Spinal cord (tissue), 10 donors: ENCODE data around the gene YBEY. TPM values are rescaled to one million over a fixed set of nuclear protein-coding genes. Genes with fewer than 3 reads are reported as not detected.
A peak's percentile ranks its signal among the peaks of the same experiment; 100 is the strongest.

Experiments used
- DNase-seq, 6 donors: peaks; one replicate each; pipeline versions ENCODE4 v3.0.0 to v3.0.0-alpha.2; 2013 to 2015; ENCODE audit warnings: low spot score in 6 of 6, low read depth in 4 of 6
- H3K27ac ChIP-seq: one replicate; pipeline ENCODE4 v1.5.1; 2013; ENCODE audit warnings: low read depth, low read length, control low read depth
- H3K27me3 ChIP-seq: one replicate; pipeline ENCODE4 v1.6.1; 2013; ENCODE audit warnings: low read length; ENCODE audit not compliant: control insufficient read depth, insufficient read depth
- H3K36me3 ChIP-seq: one replicate; pipeline ENCODE4 v1.6.1; 2013; ENCODE audit warnings: low read length; ENCODE audit not compliant: control insufficient read depth, insufficient read depth
- H3K4me1 ChIP-seq: one replicate; pipeline ENCODE4 v1.6.1; 2013; ENCODE audit warnings: low read length; ENCODE audit not compliant: control insufficient read depth, insufficient read depth
- H3K4me3 ChIP-seq: one replicate; pipeline ENCODE4 v1.5.1; 2013; ENCODE audit warnings: low read depth, low read length, control low read depth
- H3K9me3 ChIP-seq: one replicate; pipeline ENCODE4 v1.6.1; 2013; ENCODE audit warnings: low read length; ENCODE audit not compliant: control insufficient read depth, insufficient read depth
- WGBS: methylation state at CpG from one replicate; pipeline ENCODE4 v1.1.5; 2013; ENCODE audit warnings: missing lambda C conversion rate; ENCODE audit not compliant: insufficient coverage; 5-methylcytosine and 5-hydroxymethylcytosine counted together
- polyA plus RNA-seq, 2 donors: library from polyadenylated mRNA; unstranded; fragments of 120-200 nt; gene quantifications; one replicate each; pipeline ENCODE4 v1.2.1, GENCODE V29; 2013; ENCODE audit not compliant: insufficient read length in 2 of 2
- total RNA-seq, 2 donors: library from RNA; depleted of rRNA in 1 of 2; stranded (reverse); fragments of 120-200 nt in 1 of 2; fragments of >200 nt in 1 of 2; gene quantifications; one replicate each; pipeline versions ENCODE4 v1.2.3 to v1.2.4, GENCODE V29; 2013 to 2014
- donor health status: healthy.

YBEY gene
- total and polyA plus RNA-seq, 4 donors = 11.5 to 22.8 (median 20.3) TPM

DNA sequence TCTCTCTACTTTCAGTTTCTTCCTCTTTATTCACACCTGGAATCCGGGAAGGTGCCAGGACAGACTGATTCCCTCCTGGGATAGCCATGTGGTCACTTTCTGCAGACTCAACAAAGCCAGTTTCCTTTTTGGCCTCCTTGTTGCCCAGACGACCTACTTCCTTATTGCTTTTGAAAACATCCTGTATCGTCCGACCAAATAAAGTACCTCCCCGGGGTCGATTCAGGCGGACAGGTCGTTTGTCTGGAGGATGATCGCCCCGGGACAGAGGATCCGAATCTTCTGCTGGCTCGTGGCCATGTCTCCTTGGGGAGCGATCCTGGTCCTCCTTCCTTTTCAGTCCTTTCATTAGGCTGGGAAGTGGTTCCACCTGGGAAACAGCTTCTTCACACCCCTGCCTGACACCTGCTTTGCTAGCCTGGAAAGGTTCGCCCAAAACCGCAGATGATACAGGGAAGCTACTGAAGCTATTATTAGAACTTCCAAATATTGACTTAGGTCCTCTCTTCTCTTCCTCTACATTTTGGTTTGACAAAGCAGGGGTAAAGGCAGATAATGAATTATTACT is 2.0 kb upstream of the YBEY start:
- Histone ChIP-seq H3K27ac (no peak overlapping the region), H3K27me3 (no peaks in the 10 kb centered on the region), H3K4me3 (no peak overlapping the region), H3K9me3 (no peaks in the 10 kb centered on the region), H3K4me1 (peaks cover 28% of the 10 kb centered on the region), H3K36me3 (peaks cover 38% of the 10 kb centered on the region)
- 81% methylated on average over 12 of the region's 15 CpGs for WGBS
- no peak for DNase-seq

DNA sequence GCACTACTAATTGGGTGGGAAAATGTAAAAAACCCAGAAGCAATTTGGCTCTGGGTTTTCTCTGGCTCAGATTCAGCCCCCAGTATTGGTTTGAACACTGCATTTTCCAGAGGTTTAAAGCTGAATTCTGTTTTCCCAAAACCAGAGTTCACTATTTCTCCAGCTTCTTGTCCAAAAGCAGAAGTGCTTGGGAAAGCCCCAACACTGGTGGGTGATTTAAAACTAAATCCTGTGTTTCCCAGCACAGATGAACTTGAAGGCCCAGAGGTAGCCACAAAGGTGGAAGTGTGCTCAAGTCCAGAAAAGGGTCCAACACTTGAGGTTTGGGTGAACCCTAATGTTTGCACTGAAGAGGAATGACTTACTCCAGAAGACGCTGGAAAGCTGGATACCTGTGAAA is 1.4 kb upstream of the YBEY start:
- H3K9me3 ChIP-seq = no peaks in the 10 kb centered on the region
- peaks cover 28% of the 10 kb centered on the region for H3K4me1 ChIP-seq
- H3K36me3 ChIP-seq = peaks cover 32% of the 10 kb centered on the region
- 100% methylated on average over 1 of the region's 1 CpG for WGBS
- no peak overlapping the region for H3K4me3 ChIP-seq
- DNase-seq = no peak
- H3K27me3 ChIP-seq = no peaks in the 10 kb centered on the region
- H3K27ac ChIP-seq = no peak overlapping the region

DNA sequence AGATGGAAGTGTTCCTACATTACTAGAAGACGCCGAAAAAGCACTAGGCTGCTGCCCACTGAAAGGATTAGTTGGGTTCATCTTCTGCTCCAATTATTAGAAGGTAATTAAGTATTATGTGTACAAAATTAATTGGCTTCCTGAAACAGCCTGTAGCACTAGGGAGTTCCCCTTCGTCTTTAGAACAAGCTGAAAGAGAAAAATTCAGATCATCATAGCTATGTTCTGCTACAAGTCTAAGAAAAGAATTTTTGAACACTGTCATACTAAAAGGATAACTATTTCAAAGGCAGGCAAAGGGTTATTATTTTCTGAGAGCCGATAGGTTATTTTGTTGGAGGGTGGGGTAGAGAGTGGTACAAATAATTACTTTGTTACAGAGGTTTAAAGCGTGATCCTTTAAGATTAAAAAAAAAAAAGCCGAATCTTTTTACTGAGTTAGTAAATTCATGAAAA is 908 bp upstream of the YBEY start, which contains the start of gene MCM3AP:
MCM3AP (minus strand) TSS at position 406 of the 456 bp plus-strand sequence; CDS start at position 81, 325 bp downstream.
- H3K4me1 ChIP-seq = peaks cover 28% of the 10 kb centered on the region
- H3K27ac ChIP-seq = peak within 1 kb of the TSS; percentile 96
- no peaks in the 10 kb centered on the region for H3K9me3 ChIP-seq
- peak within 1 kb of the TSS; percentile 65 for H3K4me3 ChIP-seq
- no peak for DNase-seq
- H3K27me3 ChIP-seq = no peaks in the 10 kb centered on the region
- H3K36me3 ChIP-seq = peaks cover 27% of the 10 kb centered on the region
- WGBS = no CpG with 5 or more reads among the region's 6 CpGs

DNA sequence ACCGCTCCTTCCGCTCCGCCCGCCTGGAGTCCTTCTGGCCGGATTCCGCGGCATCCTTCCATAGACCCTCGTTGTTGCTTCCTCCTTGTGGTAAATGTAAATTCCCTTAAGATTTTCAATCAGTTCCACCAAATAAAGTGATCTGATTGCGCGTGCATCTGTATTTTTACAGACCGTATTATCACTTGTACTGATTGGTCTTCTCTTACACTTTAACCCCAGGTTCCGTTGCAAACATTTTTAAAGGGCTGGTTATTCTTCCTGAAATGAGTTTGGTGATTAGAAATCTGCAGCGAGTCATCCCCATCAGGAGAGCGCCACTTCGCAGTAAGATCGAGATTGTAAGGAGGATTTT is 483 bp downstream of the YBEY start:
- Histone ChIP-seq H3K9me3 (no peaks in the 10 kb centered on the region), H3K27me3 (no peaks in the 10 kb centered on the region), H3K27ac (peak overlapping the region; percentile 96), H3K36me3 (peaks cover 21% of the 10 kb centered on the region), H3K4me3 (peak overlapping the region; percentile 65), H3K4me1 (peaks cover 24% of the 10 kb centered on the region)
- peak in 2 of 6 donors; percentile 57 to 58 for DNase-seq
- WGBS = 0% methylated on average over 10 of the region's 16 CpGs

DNA sequence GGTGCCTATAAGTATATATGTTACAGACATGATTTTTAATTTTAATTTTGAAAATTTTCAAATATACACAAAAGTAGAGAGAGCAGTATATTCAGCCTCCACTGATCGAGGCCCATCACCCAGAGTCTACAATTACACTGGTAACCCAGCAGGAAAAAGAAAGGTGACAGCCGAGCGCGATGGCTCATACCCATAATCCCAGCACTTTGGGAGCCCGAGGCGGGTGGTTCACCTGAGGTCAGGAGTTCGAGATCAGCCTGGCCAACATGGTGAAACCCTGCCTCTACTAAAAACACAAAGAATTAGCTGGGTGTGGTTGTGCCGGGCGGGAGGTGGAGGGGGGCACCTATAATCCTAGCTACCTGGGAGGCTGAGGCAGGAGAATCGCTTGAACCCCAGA is 1.4 kb downstream of the YBEY start:
- Histone ChIP-seq H3K27ac (no peak overlapping the region), H3K4me1 (peaks cover 19% of the 10 kb centered on the region), H3K4me3 (no peak overlapping the region), H3K27me3 (no peaks in the 10 kb centered on the region), H3K9me3 (no peaks in the 10 kb centered on the region), H3K36me3 (peaks cover 21% of the 10 kb centered on the region)
- DNase-seq = no peak
- 100% methylated on average over 1 of the region's 10 CpGs for whole genome bisulfite sequencing

DNA sequence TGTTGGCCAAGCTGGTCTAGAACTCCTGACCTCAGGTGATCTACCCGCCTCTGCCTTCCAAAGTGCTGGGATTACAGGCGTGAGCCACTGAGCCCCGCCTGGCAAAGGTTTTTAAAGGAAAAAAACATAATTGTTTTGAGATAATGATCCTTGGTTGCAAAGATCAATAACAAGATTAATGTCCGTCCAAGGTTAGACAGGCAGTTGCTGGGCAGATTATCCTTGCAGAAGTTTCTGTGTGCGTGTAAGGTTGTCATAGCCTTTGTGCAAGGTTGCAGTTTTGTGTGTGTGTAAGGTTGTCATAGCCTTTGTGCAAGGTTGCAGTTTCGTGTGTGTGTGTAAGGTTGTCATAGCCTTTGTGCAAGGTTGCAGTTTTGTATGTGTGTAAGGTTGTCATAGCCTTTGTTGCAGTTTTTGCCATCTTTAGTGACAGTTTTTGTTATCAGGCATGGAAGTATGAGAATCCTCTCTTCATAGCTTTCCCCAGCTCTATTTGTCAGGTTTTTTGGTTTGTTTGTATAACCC is 3.6 kb downstream of the YBEY start:
- H3K27me3 ChIP-seq = no peaks in the 10 kb centered on the region
- no peaks in the 10 kb centered on the region for H3K9me3 ChIP-seq
- peaks cover 8% of the 10 kb centered on the region for H3K4me1 ChIP-seq
- H3K27ac ChIP-seq = no peak overlapping the region
- H3K36me3 ChIP-seq = peaks cover 11% of the 10 kb centered on the region
- no peak for DNase-seq
- 84% methylated on average over 5 of the region's 6 CpGs for WGBS
- H3K4me3 ChIP-seq = no peak overlapping the region

DNA sequence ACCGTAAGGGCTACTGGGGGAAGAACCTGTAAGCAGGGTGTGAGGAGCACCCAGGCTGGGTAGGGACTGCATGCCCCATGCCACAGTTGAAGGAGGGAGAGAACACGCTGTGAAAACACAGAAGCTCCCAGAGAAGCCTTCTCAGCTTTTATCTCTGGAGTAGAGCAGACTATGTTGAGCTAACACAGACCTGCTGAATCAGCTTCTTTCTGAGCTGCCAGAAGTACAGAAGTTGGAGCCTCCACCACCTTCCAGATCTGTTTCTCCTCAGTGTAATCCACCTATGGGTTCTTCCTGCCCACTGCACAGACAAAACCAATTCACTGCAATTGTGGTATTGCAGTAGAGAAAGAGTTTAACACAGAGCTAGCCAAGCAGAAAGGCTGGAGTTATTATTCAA is 5.4 kb downstream of the YBEY start:
- H3K9me3 ChIP-seq = no peaks in the 10 kb centered on the region
- H3K4me1 ChIP-seq = peaks cover 22% of the 10 kb centered on the region
- no peak for DNase-seq
- no peak overlapping the region for H3K27ac ChIP-seq
- H3K4me3 ChIP-seq = no peak overlapping the region
- no peaks in the 10 kb centered on the region for H3K27me3 ChIP-seq
- WGBS = 100% methylated on average over 1 of the region's 2 CpGs
- peaks cover 17% of the 10 kb centered on the region for H3K36me3 ChIP-seq

DNA sequence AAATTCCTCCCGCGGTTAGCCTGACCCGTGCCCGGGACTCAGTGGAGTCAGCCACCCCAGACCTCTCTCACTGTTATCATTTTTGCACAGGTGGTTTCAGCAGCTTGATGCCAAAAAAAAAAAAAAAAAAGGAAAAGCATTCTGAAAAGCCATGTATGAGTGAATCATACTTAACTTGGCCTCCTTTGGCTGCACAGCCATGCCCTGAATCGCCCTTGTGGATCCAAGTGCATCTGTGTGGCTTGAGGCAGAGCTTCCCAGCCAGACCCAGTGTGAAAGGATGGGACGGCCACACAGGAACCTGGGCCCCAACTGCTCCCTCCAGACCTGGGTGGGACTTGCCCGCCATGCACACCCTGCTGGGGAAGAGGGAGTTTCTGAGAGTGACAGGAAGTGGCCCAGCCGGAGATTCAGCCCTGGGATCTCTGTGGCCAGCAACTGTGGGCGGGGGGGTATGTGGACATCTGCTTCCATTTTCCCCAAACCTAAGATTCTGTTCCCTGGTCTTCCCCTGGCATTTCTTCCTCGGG is 8.6 kb downstream of the YBEY start:
- WGBS = 78% methylated on average over 6 of the region's 10 CpGs
- Histone ChIP-seq H3K4me3 (no peak overlapping the region), H3K27me3 (peaks cover 4% of the 10 kb centered on the region), H3K4me1 (peaks cover 26% of the 10 kb centered on the region), H3K9me3 (no peaks in the 10 kb centered on the region), H3K36me3 (peaks cover 22% of the 10 kb centered on the region), H3K27ac (no peak overlapping the region)
- no peak for DNase-seq

DNA sequence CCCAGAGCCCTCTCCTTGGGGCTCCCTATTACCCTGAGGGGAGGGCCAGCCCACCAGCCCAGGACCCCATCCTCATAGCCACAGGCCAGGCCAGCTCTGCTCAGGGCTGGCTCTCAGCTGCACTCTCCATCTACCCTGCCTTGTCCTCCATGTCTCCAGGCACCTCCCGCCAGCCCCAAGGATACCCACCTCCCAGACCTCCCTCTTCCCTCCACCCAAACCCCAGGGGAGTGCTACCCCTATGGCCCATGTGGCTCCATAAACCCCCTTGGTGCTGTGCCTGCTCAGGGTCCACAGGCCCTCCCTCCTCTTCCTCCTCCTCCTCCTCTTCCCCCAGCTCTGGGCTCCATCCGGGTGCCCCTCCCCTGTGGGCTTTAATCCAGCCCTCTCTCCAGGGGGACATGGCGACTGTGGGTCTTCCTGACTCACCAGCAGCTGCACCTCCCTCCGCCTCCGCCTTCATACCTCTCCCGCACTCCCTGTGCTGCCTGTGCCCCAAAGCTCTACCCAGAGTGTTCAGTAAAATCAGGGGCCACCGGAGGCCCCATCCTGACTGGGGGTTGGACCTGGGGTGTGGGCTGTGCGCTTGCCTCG is 9.1 kb downstream of the YBEY start:
- H3K4me1 ChIP-seq = peaks cover 26% of the 10 kb centered on the region
- H3K36me3 ChIP-seq = peaks cover 28% of the 10 kb centered on the region
- H3K27ac ChIP-seq = no peak overlapping the region
- no peak for DNase-seq
- H3K4me3 ChIP-seq = no peak overlapping the region
- no peaks in the 10 kb centered on the region for H3K9me3 ChIP-seq
- WGBS = 52% methylated on average over 7 of the region's 9 CpGs
- peaks cover 4% of the 10 kb centered on the region for H3K27me3 ChIP-seq
